DOHH2 (cell line): ENCODE data around the gene SCAP.

Experiments used
- H3F3A ChIP-seq: fragments of 200-600 bp; sonication (generic), shearing (Covaris generic); 2 replicates; pipeline ENCODE4 v1.6.0; 2016; ENCODE audit warnings: antibody characterized with exemption, mild to moderate bottlenecking; ENCODE audit not compliant: control insufficient read depth, insufficient read depth
- H3K27ac ChIP-seq: fragments of 200-600 bp; sonication (generic); 2 replicates; pipeline ENCODE4 v1.5.1; 2014; ENCODE audit warnings: low read depth, mild to moderate bottlenecking, low read length, moderate library complexity
- H3K27me3 ChIP-seq: fragments of 200-600 bp; sonication (generic); 2 replicates; pipeline ENCODE4 v1.6.1; 2014; ENCODE audit warnings: mild to moderate bottlenecking, low read length, mixed read lengths; ENCODE audit not compliant: control insufficient read depth
- H3K36me3 ChIP-seq: fragments of 200-600 bp; sonication (generic); 2 replicates; pipeline ENCODE4 v1.6.1; 2014; ENCODE audit warnings: mild to moderate bottlenecking, low read length, moderate library complexity, mixed read lengths; ENCODE audit not compliant: control insufficient read depth
- H3K4me1 ChIP-seq: fragments of 200-600 bp; sonication (generic); 2 replicates; pipeline ENCODE4 v1.6.1; 2014; ENCODE audit warnings: mild to moderate bottlenecking, low read length, mixed read lengths; ENCODE audit not compliant: control insufficient read depth
- H3K4me2 ChIP-seq: fragments of 200-600 bp; sonication (generic); 2 replicates; pipeline ENCODE4 v1.6.0; 2014; ENCODE audit warnings: mild to moderate bottlenecking, low read length, moderate library complexity
- H3K4me3 ChIP-seq: fragments of 200-600 bp; sonication (generic); 2 replicates; pipeline ENCODE4 v1.5.1; 2014; ENCODE audit warnings: mild to moderate bottlenecking, low read length, mixed read lengths
- H3K79me2 ChIP-seq: fragments of 200-600 bp; sonication (generic); 2 replicates; pipeline ENCODE4 v1.6.1; 2014; ENCODE audit warnings: mild to moderate bottlenecking, low read length, mixed read lengths; ENCODE audit not compliant: control insufficient read depth
- H3K9me2 ChIP-seq: fragments of 200-600 bp; sonication (generic); replicated peaks from 2 replicates; pipeline ENCODE4 v1.6.1; 2014; ENCODE audit warnings: mild to moderate bottlenecking, low read length, mixed read lengths; ENCODE audit not compliant: control insufficient read depth
- H3K9me3 ChIP-seq: fragments of 200-600 bp; sonication (generic); 2 replicates; pipeline ENCODE4 v1.6.1; 2014; ENCODE audit warnings: antibody characterized with exemption, low read length, mixed read lengths; ENCODE audit not compliant: control insufficient read depth, insufficient read depth
- H4K20me1 ChIP-seq: fragments of 200-600 bp; sonication (generic); 2 replicates; pipeline ENCODE4 v1.6.0; 2014; ENCODE audit warnings: low read depth, mild to moderate bottlenecking, antibody characterized with exemption, low read length, moderate library complexity; ENCODE audit not compliant: control insufficient read depth, insufficient read depth
- EZH2phosphoT487 ChIP-seq: fragments of 200-600 bp; sonication (generic); IDR thresholded peaks from 2 replicates; pipeline ENCODE4 v1.6.1; 2017; ENCODE audit warnings: borderline replicate concordance, mild to moderate bottlenecking, antibody characterized with exemption, low read length, moderate library complexity, mixed read lengths
- TF ChIP-seq, protein P1 (sequence below): fragments of 200-600 bp; sonication (generic); IDR thresholded peaks from one replicate; pipeline ENCODE4 v1.5.1; 2014; ENCODE audit warnings: antibody characterized with exemption, mild to moderate bottlenecking, low read depth, low read length; ENCODE audit not compliant: poor library complexity, severe bottlenecking

Gene SCAP

GRCh38 chr3:47420511-47421484 is 54.9 kb downstream of the SCAP start:
- H3K36me3 ChIP-seq = peaks cover 61% of the 10 kb centered on the region
- H3K27me3 ChIP-seq = no peaks in the 10 kb centered on the region
- 0 out of 2 replicates have a peak, but pooled peaks cover 3% of the 10 kb centered on the region for H3K79me2 ChIP-seq
- peak overlapping the region; percentile 53 for H3K4me3 ChIP-seq
- TF ChIP-seq, protein P1, sequence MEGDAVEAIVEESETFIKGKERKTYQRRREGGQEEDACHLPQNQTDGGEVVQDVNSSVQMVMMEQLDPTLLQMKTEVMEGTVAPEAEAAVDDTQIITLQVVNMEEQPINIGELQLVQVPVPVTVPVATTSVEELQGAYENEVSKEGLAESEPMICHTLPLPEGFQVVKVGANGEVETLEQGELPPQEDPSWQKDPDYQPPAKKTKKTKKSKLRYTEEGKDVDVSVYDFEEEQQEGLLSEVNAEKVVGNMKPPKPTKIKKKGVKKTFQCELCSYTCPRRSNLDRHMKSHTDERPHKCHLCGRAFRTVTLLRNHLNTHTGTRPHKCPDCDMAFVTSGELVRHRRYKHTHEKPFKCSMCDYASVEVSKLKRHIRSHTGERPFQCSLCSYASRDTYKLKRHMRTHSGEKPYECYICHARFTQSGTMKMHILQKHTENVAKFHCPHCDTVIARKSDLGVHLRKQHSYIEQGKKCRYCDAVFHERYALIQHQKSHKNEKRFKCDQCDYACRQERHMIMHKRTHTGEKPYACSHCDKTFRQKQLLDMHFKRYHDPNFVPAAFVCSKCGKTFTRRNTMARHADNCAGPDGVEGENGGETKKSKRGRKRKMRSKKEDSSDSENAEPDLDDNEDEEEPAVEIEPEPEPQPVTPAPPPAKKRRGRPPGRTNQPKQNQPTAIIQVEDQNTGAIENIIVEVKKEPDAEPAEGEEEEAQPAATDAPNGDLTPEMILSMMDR = peak; percentile 89
- TF ChIP-seq EZH2phosphoT487 = no peak
- peak overlapping the region; percentile 64 for H3K27ac ChIP-seq
- H4K20me1 ChIP-seq = no peaks in the 10 kb centered on the region
- peaks cover 5% of the 10 kb centered on the region; the same call in 1 of the 2 replicates for H3F3A ChIP-seq
- no peaks in the 10 kb centered on the region for H3K9me2 ChIP-seq
- peaks cover 21% of the 10 kb centered on the region for H3K4me1 ChIP-seq
- peak overlapping the region; percentile 62 for H3K4me2 ChIP-seq
- no peaks in the 10 kb centered on the region for H3K9me3 ChIP-seq

GRCh38 chr3:47420044-47420430 is 55.7 kb downstream of the SCAP start:
- TF ChIP-seq EZH2phosphoT487 = no peak
- TF ChIP-seq, protein P1 = no peak
- no peak overlapping the region for H3K4me2 ChIP-seq
- no peak overlapping the region for H3K4me3 ChIP-seq
- 0 out of 2 replicates have a peak, but pooled peaks cover 3% of the 10 kb centered on the region for H3K79me2 ChIP-seq
- peaks cover 21% of the 10 kb centered on the region for H3K4me1 ChIP-seq
- no peaks in the 10 kb centered on the region for H3K9me2 ChIP-seq
- no peaks in the 10 kb centered on the region for H3K27me3 ChIP-seq
- no peak overlapping the region for H3K27ac ChIP-seq
- H4K20me1 ChIP-seq = no peaks in the 10 kb centered on the region
- peaks cover 66% of the 10 kb centered on the region for H3K36me3 ChIP-seq
- H3K9me3 ChIP-seq = no peaks in the 10 kb centered on the region
- H3F3A ChIP-seq = peaks cover 5% of the 10 kb centered on the region; the same call in 1 of the 2 replicates

- no peak overlapping the region for H3K4me2 ChIP-seq
Observed at GRCh38 chr3:47419083-47420043, 56.4 kb downstream of the SCAP start.

More at GRCh38 chr3:47419083-47420043, 56.4 kb downstream of the SCAP start:
- Histone ChIP-seq H3K36me3 (peaks cover 72% of the 10 kb centered on the region), H3K79me2 (0 out of 2 replicates have a peak, but pooled peaks cover 3% of the 10 kb centered on the region), H4K20me1 (no peaks in the 10 kb centered on the region), H3K9me2 (no peaks in the 10 kb centered on the region), H3K27ac (no peak overlapping the region), H3F3A (peaks cover 5% of the 10 kb centered on the region; the same call in 1 of the 2 replicates), H3K4me3 (no peak overlapping the region), H3K4me1 (peaks cover 21% of the 10 kb centered on the region), H3K27me3 (no peaks in the 10 kb centered on the region), H3K9me3 (no peaks in the 10 kb centered on the region)
- TF ChIP-seq, protein P1 = no peak
- no peak for TF ChIP-seq EZH2phosphoT487
